K562 (cell line): Measurements from ENCODE around the gene ZC3H10. TPM values are rescaled to one million over a fixed set of nuclear protein-coding genes. Genes with fewer than 3 reads are reported as not detected.
A peak's percentile ranks its signal among the peaks of the same experiment; 100 is the strongest.

Experiments used
- BDP1 ChIP-seq: IDR thresholded peaks from 3 replicates; pipeline ENCODE4 v1.6.1; 2011; ENCODE audit not compliant: insufficient read length, insufficient read depth
- CHD2 ChIP-seq: IDR thresholded peaks from 2 replicates; pipeline ENCODE4 v1.6.1; 2011; ENCODE audit warnings: low read depth, low read length
- E2F5 ChIP-seq: sonication (generic); formaldehyde crosslinking; IDR thresholded peaks from 2 replicates; pipeline ENCODE4 v1.8.0; 2022; ENCODE audit warnings: mild to moderate bottlenecking, missing genetic modification reagents
- GATAD2B ChIP-seq: fragments of 450-650 bp; IDR thresholded peaks from 2 replicates; pipeline ENCODE4 v1.6.1; 2017; ENCODE audit warnings: mild to moderate bottlenecking, borderline replicate concordance
- HLTF ChIP-seq: fragments of 450-650 bp; IDR thresholded peaks from 2 replicates; pipeline ENCODE4 v1.6.1; 2016
- JUNB ChIP-seq: fragments of 450-650 bp; formaldehyde crosslinking; conservative IDR thresholded peaks from 2 replicates; pipeline ENCODE4 v1.4.0; 2020; ENCODE audit warnings: mild to moderate bottlenecking
- KLF13 ChIP-seq: fragments of 450-650 bp; IDR thresholded peaks from 2 replicates; pipeline ENCODE4 v1.6.1; 2016; ENCODE audit warnings: missing genetic modification characterization, low read depth, mild to moderate bottlenecking, missing compliant biosample characterization, moderate library complexity, borderline replicate concordance
- MTA3 ChIP-seq: fragments of 450-650 bp; formaldehyde crosslinking; IDR thresholded peaks from 2 replicates; pipeline ENCODE4 v1.6.1; 2017; ENCODE audit warnings: mild to moderate bottlenecking, borderline replicate concordance
- RNF219 ChIP-seq: fragments of 250-450 bp; sonication (Bioruptor Pico); IDR thresholded peaks from 2 replicates; pipeline ENCODE4 v1.5.0; 2022; ENCODE audit warnings: mild to moderate bottlenecking
- ZNF41 ChIP-seq: fragments of 250-450 bp; sonication (Bioruptor Pico); conservative IDR thresholded peaks from 2 replicates; pipeline ENCODE4 v1.4.0; 2020; ENCODE audit warnings: mild to moderate bottlenecking
- ZNF644 ChIP-seq: fragments of 200-800 bp; sonication (Bioruptor generic); IDR thresholded peaks from 2 replicates; pipeline ENCODE4 v1.6.1; 2016; ENCODE audit warnings: low read depth, missing genetic modification characterization, missing compliant biosample characterization
- ZNF766 ChIP-seq: fragments of 200-800 bp; sonication (Bioruptor generic); conservative IDR thresholded peaks from 2 replicates; pipeline ENCODE4 v1.6.1; 2016; ENCODE audit warnings: missing genetic modification characterization, missing compliant biosample characterization
- ZSCAN32 ChIP-seq: fragments of 450-650 bp; formaldehyde crosslinking; IDR thresholded peaks from 2 replicates; pipeline ENCODE4 v1.4.0; 2020; ENCODE audit warnings: mild to moderate bottlenecking, moderate library complexity
- polyA plus RNA-seq, 8 experiments: library from polyadenylated mRNA; depleted of rRNA in 4 of 8; stranded (reverse) in 5 of 8; unstranded in 3 of 8; fragments of >200 nt; fragmentation: Nextera tagmentation in 2 of 8; fragmentation: Illumina TruSeq in 1 of 8; extraction: Ambion mirVana in 2 of 8; extraction: Trizol in 1 of 8; gene quantifications; 2 replicates each; pipeline versions ENCODE4 v1.2.1 to v1.2.3, GENCODE V29; 2011 to 2014; ENCODE audit warnings: inconsistent platforms in 1 of 8, missing spikeins in 1 of 8
- total RNA-seq, 7 experiments: library from RNA; depleted of rRNA in 6 of 7; stranded (reverse); fragments of >200 nt in 6 of 7; fragmentation: Illumina TruSeq in 2 of 7; extraction: Trizol in 2 of 7; gene quantifications; 2 replicates each; pipeline versions ENCODE4 v1.2.1 to v1.2.3, GENCODE V29; 2011 to 2021; ENCODE audit warnings: low replicate concordance in 1 of 7
- TF ChIP-seq, protein P1 (sequence below): fragments of 200-800 bp; sonication (Bioruptor generic); IDR thresholded peaks from 2 replicates; pipeline ENCODE4 v1.6.1; 2016; ENCODE audit warnings: missing genetic modification characterization, missing compliant biosample characterization
- TF ChIP-seq, protein P2 (sequence below): fragments of 250-450 bp; sonication (Bioruptor Pico); IDR thresholded peaks from 2 replicates; pipeline ENCODE4 v1.9.0; 2021; ENCODE audit warnings: mild to moderate bottlenecking
- TF ChIP-seq, protein P3 (sequence below): fragments of 450-650 bp; IDR thresholded peaks from 2 replicates; pipeline ENCODE4 v1.6.1; 2016; ENCODE audit warnings: antibody characterized with exemption

Gene ZC3H10
- total and polyA plus RNA-seq, 9 of the 15 experiments (the other 6 are each of a cell fraction or from before 2014, with no cell fraction given): 0.31 to 4.1 (median 1.6) TPM

DNA sequence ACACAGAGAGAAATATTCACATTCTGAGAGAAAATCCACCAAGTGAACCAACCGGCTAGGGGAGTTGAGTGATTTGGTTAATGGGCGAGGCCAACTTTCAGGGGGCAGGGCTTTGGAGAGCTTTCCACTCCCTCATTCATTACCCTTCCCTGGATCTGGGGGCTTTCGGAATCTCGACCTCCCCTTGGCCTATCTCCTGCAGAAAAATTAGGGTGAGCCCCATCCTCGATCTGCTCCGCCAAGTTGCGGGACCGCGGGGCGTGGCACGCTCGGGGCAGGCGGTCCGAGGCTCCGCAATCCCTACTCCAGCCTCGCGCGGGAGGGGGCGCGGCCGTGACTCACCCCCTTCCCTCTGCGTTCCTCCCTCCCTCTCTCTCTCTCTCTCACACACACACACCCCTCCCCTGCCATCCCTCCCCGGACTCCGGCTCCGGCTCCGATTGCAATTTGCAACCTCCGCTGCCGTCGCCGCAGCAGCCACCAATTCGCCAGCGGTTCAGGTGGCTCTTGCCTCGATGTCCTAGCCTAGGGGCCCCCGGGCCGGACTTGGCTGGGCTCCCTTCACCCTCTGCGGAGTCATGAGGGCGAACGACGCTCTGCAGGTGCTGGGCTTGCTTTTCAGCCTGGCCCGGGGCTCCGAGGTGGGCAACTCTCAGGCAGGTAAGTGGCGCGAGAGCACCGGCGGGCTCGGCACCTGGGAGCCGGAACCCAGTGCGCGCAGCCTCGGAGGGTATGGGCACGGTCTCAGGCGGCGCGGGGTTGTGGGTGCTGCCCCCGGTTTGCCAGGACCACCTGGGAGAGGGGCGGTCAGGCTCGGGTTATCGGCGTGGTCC is 38.1 kb upstream of the ZC3H10 start, which contains the start of gene ERBB3 (continued):
- TF ChIP-seq, protein P1, sequence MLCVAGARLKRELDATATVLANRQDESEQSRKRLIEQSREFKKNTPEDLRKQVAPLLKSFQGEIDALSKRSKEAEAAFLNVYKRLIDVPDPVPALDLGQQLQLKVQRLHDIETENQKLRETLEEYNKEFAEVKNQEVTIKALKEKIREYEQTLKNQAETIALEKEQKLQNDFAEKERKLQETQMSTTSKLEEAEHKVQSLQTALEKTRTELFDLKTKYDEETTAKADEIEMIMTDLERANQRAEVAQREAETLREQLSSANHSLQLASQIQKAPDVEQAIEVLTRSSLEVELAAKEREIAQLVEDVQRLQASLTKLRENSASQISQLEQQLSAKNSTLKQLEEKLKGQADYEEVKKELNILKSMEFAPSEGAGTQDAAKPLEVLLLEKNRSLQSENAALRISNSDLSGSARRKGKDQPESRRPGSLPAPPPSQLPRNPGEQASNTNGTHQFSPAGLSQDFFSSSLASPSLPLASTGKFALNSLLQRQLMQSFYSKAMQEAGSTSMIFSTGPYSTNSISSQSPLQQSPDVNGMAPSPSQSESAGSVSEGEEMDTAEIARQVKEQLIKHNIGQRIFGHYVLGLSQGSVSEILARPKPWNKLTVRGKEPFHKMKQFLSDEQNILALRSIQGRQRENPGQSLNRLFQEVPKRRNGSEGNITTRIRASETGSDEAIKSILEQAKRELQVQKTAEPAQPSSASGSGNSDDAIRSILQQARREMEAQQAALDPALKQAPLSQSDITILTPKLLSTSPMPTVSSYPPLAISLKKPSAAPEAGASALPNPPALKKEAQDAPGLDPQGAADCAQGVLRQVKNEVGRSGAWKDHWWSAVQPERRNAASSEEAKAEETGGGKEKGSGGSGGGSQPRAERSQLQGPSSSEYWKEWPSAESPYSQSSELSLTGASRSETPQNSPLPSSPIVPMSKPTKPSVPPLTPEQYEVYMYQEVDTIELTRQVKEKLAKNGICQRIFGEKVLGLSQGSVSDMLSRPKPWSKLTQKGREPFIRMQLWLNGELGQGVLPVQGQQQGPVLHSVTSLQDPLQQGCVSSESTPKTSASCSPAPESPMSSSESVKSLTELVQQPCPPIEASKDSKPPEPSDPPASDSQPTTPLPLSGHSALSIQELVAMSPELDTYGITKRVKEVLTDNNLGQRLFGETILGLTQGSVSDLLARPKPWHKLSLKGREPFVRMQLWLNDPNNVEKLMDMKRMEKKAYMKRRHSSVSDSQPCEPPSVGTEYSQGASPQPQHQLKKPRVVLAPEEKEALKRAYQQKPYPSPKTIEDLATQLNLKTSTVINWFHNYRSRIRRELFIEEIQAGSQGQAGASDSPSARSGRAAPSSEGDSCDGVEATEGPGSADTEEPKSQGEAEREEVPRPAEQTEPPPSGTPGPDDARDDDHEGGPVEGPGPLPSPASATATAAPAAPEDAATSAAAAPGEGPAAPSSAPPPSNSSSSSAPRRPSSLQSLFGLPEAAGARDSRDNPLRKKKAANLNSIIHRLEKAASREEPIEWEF (CRISPR knock-in tag): no peak
- TF ChIP-seq MTA3: peak; percentile 53; the same call in 1 of the 2 replicates
- TF ChIP-seq GATAD2B: no peak
- TF ChIP-seq KLF13 (tag): peak; percentile 68
- no peak for TF ChIP-seq BDP1
- TF ChIP-seq, protein P2, sequence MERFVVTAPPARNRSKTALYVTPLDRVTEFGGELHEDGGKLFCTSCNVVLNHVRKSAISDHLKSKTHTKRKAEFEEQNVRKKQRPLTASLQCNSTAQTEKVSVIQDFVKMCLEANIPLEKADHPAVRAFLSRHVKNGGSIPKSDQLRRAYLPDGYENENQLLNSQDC (CRISPR knock-in tag): no peak
- TF ChIP-seq, protein P3, sequence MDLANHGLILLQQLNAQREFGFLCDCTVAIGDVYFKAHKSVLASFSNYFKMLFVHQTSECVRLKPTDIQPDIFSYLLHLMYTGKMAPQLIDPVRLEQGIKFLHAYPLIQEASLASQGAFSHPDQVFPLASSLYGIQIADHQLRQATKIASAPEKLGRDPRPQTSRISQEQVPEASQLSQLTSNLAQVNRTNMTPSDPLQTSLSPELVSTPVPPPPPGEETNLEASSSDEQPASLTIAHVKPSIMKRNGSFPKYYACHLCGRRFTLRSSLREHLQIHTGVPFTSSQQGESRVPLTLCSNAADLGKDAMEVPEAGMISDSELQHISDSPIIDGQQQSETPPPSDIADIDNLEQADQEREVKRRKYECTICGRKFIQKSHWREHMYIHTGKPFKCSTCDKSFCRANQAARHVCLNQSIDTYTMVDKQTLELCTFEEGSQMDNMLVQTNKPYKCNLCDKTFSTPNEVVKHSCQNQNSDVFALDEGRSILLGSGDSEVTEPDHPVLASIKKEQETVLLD: peak; percentile 70; the same call in 1 of the 2 replicates
- TF ChIP-seq ZNF644: no peak
- no peak for TF ChIP-seq E2F5
- TF ChIP-seq ZNF766 (CRISPR knock-in tag): no peak
- no peak for TF ChIP-seq ZNF41
- TF ChIP-seq RNF219 (CRISPR knock-in tag): no peak
- TF ChIP-seq CHD2: peak; percentile 66; the same call in 1 of the 2 replicates
- TF ChIP-seq ZSCAN32: no peak
- peak; percentile 81; the same call in 1 of the 2 replicates for TF ChIP-seq HLTF
- peak; percentile 70; the same call in 1 of the 2 replicates for TF ChIP-seq JUNB (CRISPR knock-in tag)
